ENCODE results near the gene CCP110. TPM values are rescaled to one million over a fixed set of nuclear protein-coding genes. Genes with fewer than 3 reads are reported as not detected.

CCP110 gene
- total and polyA plus RNA-seq, 2 experiments from 2014 or later = 10.7 to 20.9 TPM

DNA sequence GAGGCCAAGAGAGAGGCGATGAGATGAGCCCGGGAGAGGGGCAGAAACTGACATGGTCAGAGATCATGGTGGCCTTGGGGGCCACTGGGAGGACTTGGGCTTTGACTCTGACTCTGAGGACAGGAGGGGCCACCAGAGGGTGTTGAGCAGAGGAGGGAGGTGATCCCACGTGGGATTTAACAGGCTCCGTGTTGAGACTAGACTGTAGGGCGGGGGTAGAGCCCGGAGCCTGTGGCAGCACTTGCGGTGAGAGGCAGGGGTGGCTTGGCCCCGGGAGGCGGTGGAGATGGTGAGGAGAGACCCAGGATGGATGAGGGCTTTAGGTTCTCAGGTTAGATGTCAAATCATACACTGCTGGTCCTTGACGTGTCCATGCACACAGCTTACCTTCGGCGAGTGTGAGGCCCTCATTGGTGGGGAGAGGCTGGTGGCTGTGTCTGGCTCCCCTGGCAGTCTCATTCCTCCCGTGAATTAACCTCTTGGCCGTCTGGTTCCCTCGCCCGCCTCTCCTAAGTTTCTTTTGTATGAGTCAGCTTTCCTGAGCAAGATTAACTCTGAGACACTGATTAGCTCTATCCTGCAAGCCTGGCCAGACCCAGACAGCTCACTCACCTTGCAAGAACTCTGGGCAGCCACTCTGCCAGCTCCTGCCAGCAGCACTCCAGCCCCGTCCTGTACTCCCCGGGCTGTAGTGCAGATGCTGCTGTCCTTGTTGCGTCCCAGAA is 71.5 kb downstream of the CCP110 start:
- ATAC-seq (no peak), DNase-seq (ENCODE audit: low spot score) (no peak)

More for the DNA sequence above, 71.5 kb downstream of the CCP110 start:
- Histone ChIP-seq H3K4me3 (no peak overlapping the region), H4K20me1 (replicated peaks; ENCODE audit: insufficient read depth) (no peaks in the 10 kb centered on the region; the same call in 1 of the 2 replicates), H3K27ac (ENCODE audit: low read depth) (no peak overlapping the region), H3K79me2 (replicated peaks; ENCODE audit: insufficient read depth) (peaks cover 3% of the 10 kb centered on the region; the same call in 1 of the 2 replicates), H3K4me2 (no peak overlapping the region), H3F3A (replicated peaks; ENCODE audit: low read depth) (no peaks in the 10 kb centered on the region), H3K9me2 (ENCODE audit: insufficient read depth) (no peaks in the 10 kb centered on the region), H2AFZ (no peak overlapping the region), H3K4me1 (ENCODE audit: insufficient read depth) (no peaks in the 10 kb centered on the region; the same call in 1 of the 2 replicates), H3K36me3 (ENCODE audit: insufficient read depth) (no peaks in the 10 kb centered on the region; the same call in 1 of the 2 replicates), H3K27me3 (ENCODE audit: insufficient read depth) (no peaks in the 10 kb centered on the region)
- TF ChIP-seq JUNB (IDR thresholded peaks at IDR 0.05; ENCODE audit: unreplicated experiment) (no peak), NANOG (IDR thresholded peaks at IDR 0.05; ENCODE audit: borderline replicate concordance) (no peak), EZH2 (IDR thresholded peaks at IDR 0.05; ENCODE audit: low read depth, unreplicated experiment) (no peak), ETS1 (IDR thresholded peaks at IDR 0.05) (no peak), POLR2AphosphoS5 (IDR thresholded peaks at IDR 0.05; ENCODE audit: low read depth) (no peak), CREB1 (CRISPR knock-in tag; IDR thresholded peaks at IDR 0.05; ENCODE audit: low read depth) (no peak), ZNF114 (CRISPR knock-in tag; IDR thresholded peaks at IDR 0.05) (no peak), CTCF (conservative IDR thresholded peaks at IDR 0.05; ENCODE audit: low read depth in 2 of 2) (no peak), REST (IDR thresholded peaks at IDR 0.05; ENCODE audit: unreplicated experiment) (no peak), ZNF462 (CRISPR knock-in tag; IDR thresholded peaks at IDR 0.05) (no peak), EZH2phosphoT487 (IDR thresholded peaks at IDR 0.05; ENCODE audit: unreplicated experiment) (no peak), ZNF331 (CRISPR knock-in tag; IDR thresholded peaks at IDR 0.05; ENCODE audit: low read depth) (no peak), STAT1 (IDR thresholded peaks at IDR 0.05; ENCODE audit: unreplicated experiment) (no peak)
- peaks cover 22% of the 10 kb centered on the region for H3K4me1 Mint-ChIP-seq
- no peaks in the 10 kb centered on the region for H3K9me3 Mint-ChIP-seq
- H3K4me3 Mint-ChIP-seq = no peak overlapping the region
- peak overlapping the region; percentile 61 for H3K27ac Mint-ChIP-seq
- H3K27me3 Mint-ChIP-seq (ENCODE audit: insufficient read depth, low read depth, poor library complexity) = peaks cover 7% of the 10 kb centered on the region
- H3K36me3 Mint-ChIP-seq (ENCODE audit: low read depth) = peaks cover 30% of the 10 kb centered on the region

All from GM23338 (cell line).